ENCODE data around the gene PRSS56. TPM values are rescaled to one million over a fixed set of nuclear protein-coding genes. Genes with fewer than 3 reads are reported as not detected.

Gene PRSS56
- total RNA-seq (not detected in 2 replicates), polyA plus RNA-seq (not detected in 2 replicates), polyA minus RNA-seq (ENCODE audit: low replicate concordance) (not detected in 2 replicates)
- not detected in 2 replicates for polyA plus RNA-seq (2012)

DNA sequence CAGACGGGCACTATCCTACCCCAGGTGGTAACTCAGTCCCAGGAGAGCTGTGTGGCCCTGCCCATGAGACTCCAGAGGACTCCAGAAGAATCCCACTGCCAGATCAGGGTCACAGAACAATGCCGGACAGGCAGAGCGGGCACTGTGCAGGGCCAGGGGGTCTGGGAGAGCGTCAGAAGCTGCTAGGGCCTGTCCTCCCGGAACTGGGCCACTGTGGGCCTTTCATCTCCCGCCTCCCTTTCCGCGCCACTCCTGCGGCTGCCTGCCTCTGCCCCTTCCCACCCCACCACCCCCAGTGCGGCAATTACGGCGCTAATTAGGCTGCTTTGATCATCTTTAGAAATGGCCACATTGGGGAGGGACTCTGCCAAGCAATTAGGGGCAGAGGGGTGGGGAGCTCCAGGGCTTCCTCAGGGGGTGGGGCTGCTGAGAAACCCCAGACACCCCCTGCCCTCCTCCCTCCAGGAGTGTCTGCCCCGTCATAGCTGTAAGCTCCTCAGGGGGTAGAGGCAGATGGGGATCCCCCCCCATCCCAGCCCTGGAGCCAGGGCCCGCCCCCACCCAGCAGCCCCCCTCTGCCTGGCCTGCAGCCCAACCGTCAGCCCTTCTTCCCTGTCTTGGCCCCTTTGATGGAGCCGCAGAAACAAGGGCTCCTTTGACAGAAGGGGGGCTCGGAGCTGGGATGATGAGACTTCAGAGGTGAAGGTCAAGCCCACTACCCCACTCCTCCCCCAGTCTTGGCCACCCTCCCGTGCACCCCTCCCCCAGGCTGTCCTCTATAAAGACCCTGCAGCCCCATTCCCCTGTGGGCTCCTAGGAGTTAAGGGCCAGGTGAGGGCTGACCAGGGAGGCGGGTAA, at the start of gene PRSS56:
PRSS56 (plus strand) TSS at position 808 of the 858 bp plus-strand sequence. CDS start 211 bp downstream, outside the sequence.
- Histone ChIP-seq H3K9me3 (ENCODE audit: control insufficient read depth, insufficient read depth, low read depth, low read length) (no peaks in the 10 kb centered on the region), H4K20me1 (ENCODE audit: control insufficient read depth, extremely low read depth, insufficient read depth, low read length) (no peaks in the 10 kb centered on the region), H3K4me1 (ENCODE audit: control insufficient read depth, extremely low read depth, insufficient read depth, low read length) (no peaks in the 10 kb centered on the region), H2AFZ (ENCODE audit: low read length) (no peak within 1 kb of the TSS), H3K9ac (ENCODE audit: insufficient read depth, low read length) (no peak within 1 kb of the TSS), H3K4me3 (replicated peaks in 1 of 4; ENCODE audit: control extremely low read depth in 1 of 4, insufficient read depth in 1 of 4, low read depth in 3 of 4, low read length in 4 of 4) (no peak within 1 kb of the TSS), H3K4me2 (ENCODE audit: extremely low read depth, insufficient read depth, low read length) (no peak within 1 kb of the TSS), H3K27ac (ENCODE audit: insufficient read depth, low read length) (no peak within 1 kb of the TSS), H3K27me3 (ENCODE audit: control insufficient read depth, insufficient read depth, low read length) (peaks cover 15% of the 10 kb centered on the region), H3K36me3 (ENCODE audit: control insufficient read depth, insufficient read depth, low read length) (no peaks in the 10 kb centered on the region), H3K79me2 (ENCODE audit: control insufficient read depth, insufficient read depth, low read length) (no peaks in the 10 kb centered on the region)
- DNase-seq (ENCODE audit: low read depth in 2 of 2) = no peak
- TF ChIP-seq EZH2 (IDR thresholded peaks at IDR 0.05; ENCODE audit: low read length, missing control alignments) = no peak
- TF ChIP-seq, protein P1, sequence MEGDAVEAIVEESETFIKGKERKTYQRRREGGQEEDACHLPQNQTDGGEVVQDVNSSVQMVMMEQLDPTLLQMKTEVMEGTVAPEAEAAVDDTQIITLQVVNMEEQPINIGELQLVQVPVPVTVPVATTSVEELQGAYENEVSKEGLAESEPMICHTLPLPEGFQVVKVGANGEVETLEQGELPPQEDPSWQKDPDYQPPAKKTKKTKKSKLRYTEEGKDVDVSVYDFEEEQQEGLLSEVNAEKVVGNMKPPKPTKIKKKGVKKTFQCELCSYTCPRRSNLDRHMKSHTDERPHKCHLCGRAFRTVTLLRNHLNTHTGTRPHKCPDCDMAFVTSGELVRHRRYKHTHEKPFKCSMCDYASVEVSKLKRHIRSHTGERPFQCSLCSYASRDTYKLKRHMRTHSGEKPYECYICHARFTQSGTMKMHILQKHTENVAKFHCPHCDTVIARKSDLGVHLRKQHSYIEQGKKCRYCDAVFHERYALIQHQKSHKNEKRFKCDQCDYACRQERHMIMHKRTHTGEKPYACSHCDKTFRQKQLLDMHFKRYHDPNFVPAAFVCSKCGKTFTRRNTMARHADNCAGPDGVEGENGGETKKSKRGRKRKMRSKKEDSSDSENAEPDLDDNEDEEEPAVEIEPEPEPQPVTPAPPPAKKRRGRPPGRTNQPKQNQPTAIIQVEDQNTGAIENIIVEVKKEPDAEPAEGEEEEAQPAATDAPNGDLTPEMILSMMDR (conservative IDR thresholded peaks at IDR 0.05 in 1 of 2, IDR thresholded peaks at IDR 0.05 in 1 of 2; ENCODE audit: low read depth in 1 of 2, low read length in 2 of 2) = no peak

DNA sequence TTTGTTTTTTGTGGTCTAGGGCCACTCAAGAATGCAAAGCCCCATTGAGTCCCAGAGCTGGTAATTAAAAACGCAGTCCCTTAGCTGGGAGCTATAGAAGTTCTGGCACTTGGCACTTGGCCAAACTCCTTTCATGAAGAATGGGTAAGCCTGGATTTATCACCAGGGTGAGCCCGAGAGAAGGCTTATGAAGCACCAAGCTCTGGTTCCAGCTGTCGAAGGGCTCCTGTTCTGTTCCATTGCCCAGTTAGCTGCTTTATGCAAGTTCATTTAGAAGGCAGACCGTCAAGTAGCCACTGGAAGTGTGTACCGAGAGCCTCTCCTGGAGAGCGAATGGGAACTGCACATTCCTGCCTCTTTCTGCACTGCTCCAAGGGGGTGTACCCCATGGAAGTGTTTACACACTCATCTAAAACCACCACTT, 46.7 kb upstream of the PRSS56 start:
- Histone ChIP-seq H3K4me3 (replicated peaks in 1 of 4; ENCODE audit: control extremely low read depth in 1 of 4, insufficient read depth in 1 of 4, low read depth in 3 of 4, low read length in 4 of 4) (no peak overlapping the region), H2AFZ (ENCODE audit: low read length) (no peak overlapping the region), H3K27me3 (ENCODE audit: control insufficient read depth, insufficient read depth, low read length) (no peaks in the 10 kb centered on the region), H3K36me3 (ENCODE audit: control insufficient read depth, insufficient read depth, low read length) (no peaks in the 10 kb centered on the region), H4K20me1 (ENCODE audit: control insufficient read depth, extremely low read depth, insufficient read depth, low read length) (no peaks in the 10 kb centered on the region), H3K4me1 (ENCODE audit: control insufficient read depth, extremely low read depth, insufficient read depth, low read length) (no peaks in the 10 kb centered on the region), H3K9ac (ENCODE audit: insufficient read depth, low read length) (no peak overlapping the region), H3K79me2 (ENCODE audit: control insufficient read depth, insufficient read depth, low read length) (no peaks in the 10 kb centered on the region), H3K27ac (ENCODE audit: insufficient read depth, low read length) (no peak overlapping the region), H3K4me2 (ENCODE audit: extremely low read depth, insufficient read depth, low read length) (no peak overlapping the region), H3K9me3 (ENCODE audit: control insufficient read depth, insufficient read depth, low read depth, low read length) (no peaks in the 10 kb centered on the region)
- TF ChIP-seq EZH2 (IDR thresholded peaks at IDR 0.05; ENCODE audit: low read length, missing control alignments) = no peak
- TF ChIP-seq, protein P1 (conservative IDR thresholded peaks at IDR 0.05 in 1 of 2, IDR thresholded peaks at IDR 0.05 in 1 of 2; ENCODE audit: low read depth in 1 of 2, low read length in 2 of 2) = no peak
- peak; percentile 2 to 6 for DNase-seq (ENCODE audit: low read depth in 2 of 2)

DNA sequence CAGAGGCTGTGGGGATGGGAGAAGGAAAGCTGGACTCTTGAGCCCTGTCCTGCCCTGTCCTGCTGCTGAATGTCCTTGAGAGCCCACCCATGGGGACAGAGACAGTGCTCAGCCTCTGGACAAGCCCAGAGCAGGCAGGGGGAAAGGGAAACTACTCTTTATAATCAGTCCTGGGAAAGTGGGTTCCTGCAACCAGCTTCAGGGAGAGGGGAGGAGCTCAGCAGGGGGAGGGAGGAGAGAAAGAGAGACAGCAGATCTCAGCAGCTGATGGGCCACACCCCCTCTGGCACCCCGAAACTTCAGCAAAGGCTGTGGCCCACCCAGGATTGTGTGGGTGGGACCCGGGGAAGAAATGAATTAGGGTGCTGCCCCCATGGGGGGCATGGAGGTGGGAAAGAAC, 44.1 kb upstream of the PRSS56 start:
- no peak for TF ChIP-seq EZH2 (IDR thresholded peaks at IDR 0.05; ENCODE audit: low read length, missing control alignments)
- TF ChIP-seq, protein P1 (conservative IDR thresholded peaks at IDR 0.05 in 1 of 2, IDR thresholded peaks at IDR 0.05 in 1 of 2; ENCODE audit: low read depth in 1 of 2, low read length in 2 of 2) = no peak
- no peaks in the 10 kb centered on the region for H3K27me3 ChIP-seq (ENCODE audit: control insufficient read depth, insufficient read depth, low read length)
- H2AFZ ChIP-seq (ENCODE audit: low read length) = no peak overlapping the region
- no peaks in the 10 kb centered on the region for H3K79me2 ChIP-seq (ENCODE audit: control insufficient read depth, insufficient read depth, low read length)
- no peaks in the 10 kb centered on the region for H4K20me1 ChIP-seq (ENCODE audit: control insufficient read depth, extremely low read depth, insufficient read depth, low read length)
- no peak overlapping the region for H3K4me3 ChIP-seq (replicated peaks in 1 of 4; ENCODE audit: control extremely low read depth in 1 of 4, insufficient read depth in 1 of 4, low read depth in 3 of 4, low read length in 4 of 4)
- no peak for DNase-seq (ENCODE audit: low read depth in 2 of 2)
- H3K4me2 ChIP-seq (ENCODE audit: extremely low read depth, insufficient read depth, low read length) = no peak overlapping the region
- no peaks in the 10 kb centered on the region for H3K4me1 ChIP-seq (ENCODE audit: control insufficient read depth, extremely low read depth, insufficient read depth, low read length)
- no peak overlapping the region for H3K9ac ChIP-seq (ENCODE audit: insufficient read depth, low read length)
- no peaks in the 10 kb centered on the region for H3K36me3 ChIP-seq (ENCODE audit: control insufficient read depth, insufficient read depth, low read length)
- no peaks in the 10 kb centered on the region for H3K9me3 ChIP-seq (ENCODE audit: control insufficient read depth, insufficient read depth, low read depth, low read length)
- no peak overlapping the region for H3K27ac ChIP-seq (ENCODE audit: insufficient read depth, low read length)

All from fibroblast of lung (primary cell).